ENCODE results near the gene RAC2.

- no peak for TF ChIP-seq CTCF (IDR thresholded peaks at IDR 0.05)
- no peak for TF ChIP-seq POLR2A (IDR thresholded peaks at IDR 0.05)
Measured at GRCh38 chr22:37211866-37212173, 32.2 kb downstream of the RAC2 start.
